Measurements from ENCODE around the gene SUPT7L. TPM values are rescaled to one million over a fixed set of nuclear protein-coding genes. Genes with fewer than 3 reads are reported as not detected.
"Not testable (repeated sequence)": the region's sequence is repeated elsewhere in the genome, so short reads cannot be mapped to it uniquely, and the experiment has no call there.

SUPT7L gene
- total RNA-seq, 1 donor from 2014 or later, result 32.5 TPM

DNA sequence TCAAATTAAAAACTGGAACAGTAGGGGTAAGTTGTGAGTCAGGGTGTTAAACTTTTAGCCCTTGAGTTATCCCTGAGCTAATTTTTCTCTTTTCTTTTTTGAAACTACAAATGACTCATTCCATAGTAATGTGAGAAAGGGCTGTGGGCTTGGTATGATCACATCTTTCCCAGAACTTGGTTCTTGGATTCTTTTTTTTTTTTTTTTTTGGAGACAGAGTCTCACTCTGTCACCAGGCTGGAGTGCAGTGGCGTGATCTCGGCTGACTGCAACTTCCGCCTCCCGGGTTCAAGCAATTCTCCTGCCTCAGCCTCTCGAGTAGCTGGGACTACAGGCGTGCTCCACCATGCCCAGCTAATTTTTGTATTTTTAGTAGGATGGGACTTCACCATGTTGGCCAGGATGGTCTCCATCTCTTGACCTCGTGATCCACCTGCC, 18.9 kb upstream of the SUPT7L start:
- DNase-seq (ENCODE audit: low spot score); intact Hi-C loops (cut with micrococcal nuclease); H3K9me3 Mint-ChIP-seq; H3K27me3 Mint-ChIP-seq (ENCODE audit: insufficient read depth); H3K4me3 Mint-ChIP-seq: not testable (repeated sequence)
- Mint-ChIP-seq H3K4me1 (ENCODE audit: low read depth) (peaks cover 32% of the 10 kb centered on the region), H3K36me3 (ENCODE audit: low read depth) (peaks cover 31% of the 10 kb centered on the region), H3K27ac (peak overlapping the region; percentile 74)

DNA sequence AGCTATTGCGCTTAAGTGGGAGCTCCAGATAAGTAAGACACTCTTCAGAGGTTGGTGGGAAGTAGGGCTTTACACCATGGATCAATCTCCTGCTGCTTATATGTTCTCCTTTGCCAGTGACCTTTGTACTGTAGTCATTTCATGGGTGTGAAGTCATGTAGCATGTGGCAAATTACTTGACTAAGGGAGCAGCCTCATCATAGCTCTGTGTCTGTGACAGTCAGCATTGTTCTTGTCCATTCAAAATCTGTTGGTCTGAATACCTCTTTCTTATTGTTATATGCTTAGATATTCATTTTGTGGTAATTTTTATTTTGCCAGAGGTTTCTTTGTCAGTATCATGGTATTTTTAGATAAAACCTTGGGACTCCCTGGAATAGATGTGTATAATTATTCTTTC, 18.4 kb upstream of the SUPT7L start:
- intact Hi-C loops (cut with micrococcal nuclease), result no loop called here
- H3K27me3 Mint-ChIP-seq (ENCODE audit: insufficient read depth), result no peaks in the 10 kb centered on the region
- H3K36me3 Mint-ChIP-seq (ENCODE audit: low read depth), result peaks cover 31% of the 10 kb centered on the region
- H3K27ac Mint-ChIP-seq, result peak overlapping the region; percentile 74
- no peak overlapping the region for H3K4me3 Mint-ChIP-seq
- no peaks in the 10 kb centered on the region for H3K9me3 Mint-ChIP-seq
- H3K4me1 Mint-ChIP-seq (ENCODE audit: low read depth), result peaks cover 32% of the 10 kb centered on the region
- DNase-seq (ENCODE audit: low spot score), result no peak

DNA sequence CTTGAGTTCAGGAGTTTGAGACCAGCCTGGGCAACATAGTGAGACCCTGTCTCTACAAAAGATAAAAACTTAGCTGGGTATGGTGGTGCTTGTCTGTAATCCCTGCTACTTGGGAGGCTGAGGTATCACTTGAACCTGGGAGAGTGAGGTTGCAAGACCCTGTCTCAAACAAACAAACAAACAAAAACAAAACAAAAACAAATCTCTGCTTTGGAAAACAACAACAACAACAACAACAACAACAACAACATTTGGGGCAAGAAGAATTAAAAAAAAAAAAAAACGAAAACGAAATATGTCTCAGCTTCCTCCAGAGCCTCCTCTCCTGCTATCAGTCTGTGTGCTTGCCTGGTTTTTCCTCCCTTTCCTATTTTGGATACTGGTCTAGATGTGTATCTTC, 17.2 kb upstream of the SUPT7L start:
- H3K9me3 Mint-ChIP-seq, result no peaks in the 10 kb centered on the region
- no peak for DNase-seq (ENCODE audit: low spot score)
- peaks cover 31% of the 10 kb centered on the region for H3K4me1 Mint-ChIP-seq (ENCODE audit: low read depth)
- no peaks in the 10 kb centered on the region for H3K27me3 Mint-ChIP-seq (ENCODE audit: insufficient read depth)
- no peak overlapping the region for H3K4me3 Mint-ChIP-seq
- intact Hi-C loops (cut with micrococcal nuclease), result no loop called here
- H3K27ac Mint-ChIP-seq, result peak overlapping the region; percentile 27
- H3K36me3 Mint-ChIP-seq (ENCODE audit: low read depth), result peaks cover 32% of the 10 kb centered on the region

DNA sequence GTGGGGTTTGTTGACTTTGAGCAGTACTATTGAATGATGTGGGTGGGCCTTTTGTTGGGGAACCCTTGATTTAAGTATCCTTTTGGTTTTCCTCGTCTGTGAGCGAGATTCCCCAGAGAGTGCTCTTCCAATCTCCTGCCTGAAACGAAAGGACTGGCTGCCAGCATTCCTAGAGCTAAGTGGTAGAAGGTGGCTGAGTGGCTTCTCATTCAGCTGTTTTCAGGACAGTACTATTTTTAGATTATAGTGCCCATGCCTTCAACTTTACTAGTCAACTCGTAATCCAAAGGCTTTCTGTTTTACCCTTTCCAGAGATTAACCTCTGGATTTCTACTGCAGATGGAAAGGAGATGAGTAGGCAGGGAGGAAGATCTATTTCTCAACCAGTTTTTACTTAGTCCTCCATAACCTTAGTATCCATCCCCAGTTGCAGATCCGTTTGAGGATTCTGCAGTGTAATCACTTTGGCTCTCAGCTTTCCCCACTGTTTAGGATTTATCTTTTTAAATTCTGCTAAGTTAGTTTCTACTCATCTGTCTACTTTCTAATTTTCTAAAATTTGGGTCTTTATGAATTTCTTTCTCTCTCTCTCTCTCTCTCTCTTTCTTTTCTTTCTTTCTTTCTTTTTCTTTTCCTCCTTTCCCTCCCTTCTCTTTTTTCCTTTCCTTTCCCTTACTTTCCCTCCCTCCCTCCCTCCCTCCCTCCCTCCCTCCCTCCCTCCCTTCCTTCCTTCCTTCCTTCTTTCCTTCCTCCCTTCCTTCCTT, 9.5 kb upstream of the SUPT7L start:
- no peak overlapping the region for H3K4me3 Mint-ChIP-seq

DNA sequence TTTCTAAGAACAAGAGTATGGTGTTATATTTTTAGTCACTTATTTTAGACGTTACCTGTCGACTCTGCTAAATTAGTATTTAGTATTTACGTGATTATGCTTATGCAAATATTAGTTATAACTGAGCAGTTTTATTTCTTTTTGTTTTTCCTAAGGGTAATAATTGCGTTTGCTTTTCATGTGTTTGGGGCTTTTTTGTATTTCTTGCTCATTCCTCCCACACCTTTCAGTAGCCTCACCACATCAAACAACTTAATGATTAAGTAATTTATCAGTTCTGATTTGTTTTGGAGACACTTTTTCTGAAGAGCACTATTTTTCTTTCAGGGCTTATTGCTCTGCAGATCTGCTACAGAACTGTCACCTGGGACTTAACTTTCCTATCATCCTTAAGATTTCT, 7.8 kb upstream of the SUPT7L start:
- intact Hi-C loops (cut with micrococcal nuclease), result no loop called here
- H3K27me3 Mint-ChIP-seq (ENCODE audit: insufficient read depth), result no peaks in the 10 kb centered on the region
- no peak overlapping the region for H3K4me3 Mint-ChIP-seq
- H3K9me3 Mint-ChIP-seq, result no peaks in the 10 kb centered on the region
- H3K27ac Mint-ChIP-seq, result no peak overlapping the region
- peaks cover 47% of the 10 kb centered on the region for H3K36me3 Mint-ChIP-seq (ENCODE audit: low read depth)
- no peak for DNase-seq (ENCODE audit: low spot score)
- H3K4me1 Mint-ChIP-seq (ENCODE audit: low read depth), result peaks cover 6% of the 10 kb centered on the region

More for the DNA sequence above, 9.5 kb upstream of the SUPT7L start:
- DNase-seq (ENCODE audit: low spot score), result no peak
- Mint-ChIP-seq H3K27me3 (ENCODE audit: insufficient read depth) (no peaks in the 10 kb centered on the region), H3K4me1 (ENCODE audit: low read depth) (peaks cover 6% of the 10 kb centered on the region), H3K27ac (no peak overlapping the region), H3K36me3 (ENCODE audit: low read depth) (peaks cover 42% of the 10 kb centered on the region), H3K9me3 (no peaks in the 10 kb centered on the region)
- intact Hi-C loops (cut with micrococcal nuclease), result no loop called here

DNA sequence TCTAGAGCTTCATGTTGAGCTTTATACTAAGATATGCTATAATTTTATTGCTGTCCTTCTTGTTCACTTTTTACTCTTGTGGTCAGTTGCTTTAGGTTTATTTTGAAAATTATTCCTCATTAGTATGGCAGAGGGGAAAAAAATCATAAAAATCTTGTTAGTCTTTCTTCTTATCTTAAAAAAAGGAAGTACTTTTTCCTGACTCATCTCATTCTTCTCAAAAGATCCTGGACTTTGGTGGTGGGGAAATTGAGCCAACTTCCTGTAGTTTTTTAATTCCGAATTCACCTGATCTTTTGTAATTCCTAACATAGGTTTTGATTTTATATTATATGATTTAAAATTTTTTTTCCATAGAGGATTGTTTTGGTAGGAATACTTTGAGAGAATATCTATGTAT, 4.0 kb upstream of the SUPT7L start:
- intact Hi-C loops (cut with micrococcal nuclease), result no loop called here
- DNase-seq (ENCODE audit: low spot score), result no peak
- peaks cover 33% of the 10 kb centered on the region for H3K36me3 Mint-ChIP-seq (ENCODE audit: low read depth)
- H3K9me3 Mint-ChIP-seq, result no peaks in the 10 kb centered on the region
- no peaks in the 10 kb centered on the region for H3K27me3 Mint-ChIP-seq (ENCODE audit: insufficient read depth)
- no peak overlapping the region for H3K27ac Mint-ChIP-seq
- no peak overlapping the region for H3K4me3 Mint-ChIP-seq
- H3K4me1 Mint-ChIP-seq (ENCODE audit: low read depth), result peaks cover 30% of the 10 kb centered on the region

DNA sequence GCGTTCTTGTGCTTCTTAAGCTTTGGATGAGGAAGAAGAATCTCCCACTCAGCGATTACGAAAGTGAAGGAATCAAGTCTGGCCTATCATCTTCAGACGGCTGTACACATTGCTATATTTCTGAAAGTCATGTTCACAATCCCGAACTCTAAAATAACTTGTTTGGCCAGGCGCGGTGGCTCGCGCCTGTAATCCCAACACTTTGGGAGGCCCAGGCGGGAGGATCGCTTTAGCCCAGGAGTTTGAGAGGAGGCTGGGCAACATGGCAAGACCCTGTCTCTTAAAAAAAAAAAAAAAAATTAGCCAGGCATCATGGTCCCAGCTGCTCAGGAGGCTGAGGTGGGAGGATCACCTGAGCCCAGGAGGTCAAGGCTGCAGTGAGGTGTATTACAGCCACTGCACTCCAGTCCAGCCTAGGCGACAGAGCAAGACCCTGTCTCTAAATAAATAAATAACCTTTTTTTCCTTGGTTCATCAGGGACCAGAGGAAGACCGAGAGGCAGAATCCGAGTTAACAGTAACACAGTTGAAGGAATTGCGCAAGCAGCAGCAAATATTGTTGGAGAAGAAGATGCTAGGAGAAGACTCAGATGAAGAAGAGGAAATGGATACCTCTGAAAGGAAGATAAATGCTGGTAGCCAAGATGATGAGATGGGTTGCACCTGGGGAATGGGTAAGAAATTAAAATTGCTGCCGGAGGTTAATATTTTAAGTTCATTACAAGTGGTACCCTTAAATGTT, 1.4 kb upstream of the SUPT7L start:
- no peak for DNase-seq (ENCODE audit: low spot score)
- no peaks in the 10 kb centered on the region for H3K27me3 Mint-ChIP-seq (ENCODE audit: insufficient read depth)
- peak overlapping the region; percentile 96 for H3K4me3 Mint-ChIP-seq
- H3K27ac Mint-ChIP-seq, result no peak overlapping the region
- H3K9me3 Mint-ChIP-seq, result no peaks in the 10 kb centered on the region
- H3K4me1 Mint-ChIP-seq (ENCODE audit: low read depth), result peaks cover 46% of the 10 kb centered on the region
- intact Hi-C loops (cut with micrococcal nuclease), result no loop called here
- peaks cover 40% of the 10 kb centered on the region for H3K36me3 Mint-ChIP-seq (ENCODE audit: low read depth)

DNA sequence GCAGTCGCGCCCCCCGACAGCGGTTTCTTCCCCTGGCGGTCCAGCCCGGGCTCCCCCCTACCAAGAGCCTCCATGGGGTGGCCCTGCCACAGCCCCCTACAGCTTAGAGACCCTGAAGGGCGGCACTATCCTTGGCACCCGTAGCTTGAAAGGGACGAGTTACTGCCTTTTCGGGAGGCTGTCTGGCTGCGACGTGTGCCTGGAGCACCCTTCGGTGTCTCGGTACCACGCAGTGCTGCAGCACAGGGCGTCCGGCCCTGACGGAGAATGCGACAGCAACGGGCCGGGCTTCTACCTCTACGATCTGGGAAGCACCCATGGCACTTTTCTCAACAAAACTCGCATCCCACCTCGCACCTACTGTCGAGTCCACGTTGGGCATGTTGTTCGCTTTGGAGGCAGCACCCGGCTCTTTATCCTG, 750 bp upstream of the SUPT7L start:
- peaks cover 43% of the 10 kb centered on the region for H3K36me3 Mint-ChIP-seq (ENCODE audit: low read depth)
- H3K27me3 Mint-ChIP-seq (ENCODE audit: insufficient read depth), result no peaks in the 10 kb centered on the region
- H3K27ac Mint-ChIP-seq, result peak overlapping the region; percentile 97
- intact Hi-C loops (cut with micrococcal nuclease), result no loop called here
- H3K4me3 Mint-ChIP-seq, result peak overlapping the region; percentile 96
- DNase-seq (ENCODE audit: low spot score), result no peak
- no peaks in the 10 kb centered on the region for H3K9me3 Mint-ChIP-seq
- peaks cover 52% of the 10 kb centered on the region for H3K4me1 Mint-ChIP-seq (ENCODE audit: low read depth)

DNA sequence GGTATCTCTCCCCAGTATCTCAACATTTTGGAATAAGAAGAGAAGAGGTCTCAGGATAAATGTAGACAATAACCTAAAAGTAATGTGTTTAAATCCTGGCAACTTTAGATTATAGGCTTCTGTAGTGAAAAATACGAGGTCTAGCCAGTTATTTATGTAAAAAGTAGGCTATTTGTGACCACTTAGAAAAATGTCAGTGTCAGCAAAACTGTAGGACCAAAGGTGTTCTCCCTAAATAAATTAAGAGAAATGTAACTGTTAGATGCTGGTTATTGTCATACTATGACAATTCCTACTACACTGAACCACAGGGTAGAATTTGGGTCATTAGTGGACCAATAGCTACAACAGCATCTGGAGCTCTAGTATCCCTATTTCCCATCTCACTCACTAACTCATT, 2.0 kb downstream of the SUPT7L start:
- Mint-ChIP-seq H3K27me3 (ENCODE audit: insufficient read depth) (no peaks in the 10 kb centered on the region), H3K36me3 (ENCODE audit: low read depth) (peaks cover 40% of the 10 kb centered on the region), H3K27ac (no peak overlapping the region), H3K4me1 (ENCODE audit: low read depth) (peaks cover 55% of the 10 kb centered on the region), H3K9me3 (no peaks in the 10 kb centered on the region), H3K4me3 (peak overlapping the region; percentile 96)
- intact Hi-C loops (cut with micrococcal nuclease), result no loop called here
- DNase-seq (ENCODE audit: low spot score), result no peak

DNA sequence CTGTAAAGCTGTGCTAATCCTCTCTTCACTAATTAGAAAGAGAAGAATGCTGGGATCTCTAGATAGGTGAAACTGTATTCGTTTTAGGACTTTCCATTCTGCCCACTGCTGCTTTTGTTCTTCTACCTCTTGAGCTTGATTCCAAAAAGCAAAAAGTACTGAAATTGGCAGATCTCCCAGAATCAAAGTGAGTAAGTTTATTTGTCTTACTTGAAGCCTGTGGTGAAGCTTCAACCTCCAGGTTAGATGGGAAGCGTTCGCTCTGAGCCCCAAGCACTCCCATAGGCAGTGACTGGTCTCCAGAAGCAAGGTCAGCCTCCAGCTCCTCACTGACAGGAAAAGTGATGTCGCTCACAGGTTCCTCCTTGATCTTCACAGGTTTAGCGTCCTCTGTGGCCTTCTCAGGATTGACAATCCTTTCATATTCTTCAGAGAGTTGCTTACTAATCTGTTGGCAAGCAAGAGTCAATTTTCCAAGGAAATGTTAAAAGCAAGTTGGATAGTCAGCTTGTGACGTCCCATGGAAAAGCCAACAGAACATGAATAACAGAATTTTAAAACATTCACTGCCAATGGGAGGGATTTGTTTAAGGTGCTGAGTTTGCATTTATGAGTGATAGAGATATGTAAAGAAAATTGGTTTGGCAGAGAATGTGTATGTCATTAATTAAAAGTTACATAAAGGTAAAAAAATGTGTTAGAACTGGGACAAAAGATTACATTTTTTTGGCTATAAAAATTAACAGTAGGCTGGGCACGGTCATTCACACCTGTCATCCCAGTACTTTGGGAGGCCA, 8.1 kb downstream of the SUPT7L start:
- H3K9me3 Mint-ChIP-seq, result no peaks in the 10 kb centered on the region
- H3K4me1 Mint-ChIP-seq (ENCODE audit: low read depth), result peaks cover 17% of the 10 kb centered on the region
- intact Hi-C loops (cut with micrococcal nuclease), result no loop called here
- H3K4me3 Mint-ChIP-seq, result no peak overlapping the region
- H3K27me3 Mint-ChIP-seq (ENCODE audit: insufficient read depth), result no peaks in the 10 kb centered on the region
- DNase-seq (ENCODE audit: low spot score), result no peak
- H3K27ac Mint-ChIP-seq, result peak overlapping the region; percentile 19
- peaks cover 46% of the 10 kb centered on the region for H3K36me3 Mint-ChIP-seq (ENCODE audit: low read depth)

DNA sequence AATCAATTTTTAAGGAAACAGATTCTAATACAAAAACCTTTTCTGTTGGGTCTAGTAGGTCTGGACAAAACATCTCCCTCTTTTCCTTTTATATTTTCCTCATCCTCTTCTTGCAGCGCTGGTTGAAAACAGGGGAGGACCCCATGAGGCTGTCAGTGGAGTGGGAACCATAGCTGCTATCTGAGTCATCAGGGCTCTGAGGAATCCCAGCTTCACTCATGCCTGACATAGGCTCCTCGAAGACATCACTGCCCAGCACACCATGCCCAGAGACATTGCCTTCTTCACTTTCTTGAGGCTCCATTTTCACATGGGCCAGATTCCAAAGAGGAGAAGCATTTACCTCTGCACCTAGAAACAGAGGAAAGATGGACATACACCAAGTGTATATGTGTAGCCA, 10.0 kb downstream of the SUPT7L start:
- Mint-ChIP-seq H3K9me3 (no peaks in the 10 kb centered on the region), H3K27me3 (ENCODE audit: insufficient read depth) (no peaks in the 10 kb centered on the region), H3K36me3 (ENCODE audit: low read depth) (peaks cover 43% of the 10 kb centered on the region), H3K4me1 (ENCODE audit: low read depth) (peaks cover 5% of the 10 kb centered on the region), H3K4me3 (no peak overlapping the region), H3K27ac (no peak overlapping the region)
- intact Hi-C loops (cut with micrococcal nuclease), result no loop called here
- no peak for DNase-seq (ENCODE audit: low spot score)

DNA sequence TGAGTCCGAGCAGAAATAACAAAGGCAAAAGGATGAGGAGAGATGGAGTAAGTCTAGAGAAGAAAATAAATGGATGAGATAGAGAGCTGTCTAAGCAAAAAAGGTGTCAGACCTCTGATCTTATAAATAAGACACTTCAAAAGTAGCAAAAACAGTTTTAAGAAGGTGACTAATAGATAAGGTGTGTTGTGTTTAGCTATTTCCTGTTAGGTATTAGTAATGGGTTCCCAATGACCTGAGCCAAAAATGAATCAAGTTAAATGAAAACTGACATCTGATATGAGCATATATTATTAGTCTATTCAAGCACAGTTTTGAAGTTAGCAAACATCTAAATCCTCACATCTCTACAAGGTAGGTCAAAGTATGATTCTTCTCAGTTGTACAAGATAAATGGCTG, 10.6 kb downstream of the SUPT7L start:
- Mint-ChIP-seq H3K9me3 (no peaks in the 10 kb centered on the region), H3K4me3 (no peak overlapping the region), H3K36me3 (ENCODE audit: low read depth) (peaks cover 47% of the 10 kb centered on the region), H3K27ac (no peak overlapping the region), H3K4me1 (ENCODE audit: low read depth) (peaks cover 5% of the 10 kb centered on the region), H3K27me3 (ENCODE audit: insufficient read depth) (no peaks in the 10 kb centered on the region)
- no peak for DNase-seq (ENCODE audit: low spot score)
- intact Hi-C loops (cut with micrococcal nuclease), result no loop called here

DNA sequence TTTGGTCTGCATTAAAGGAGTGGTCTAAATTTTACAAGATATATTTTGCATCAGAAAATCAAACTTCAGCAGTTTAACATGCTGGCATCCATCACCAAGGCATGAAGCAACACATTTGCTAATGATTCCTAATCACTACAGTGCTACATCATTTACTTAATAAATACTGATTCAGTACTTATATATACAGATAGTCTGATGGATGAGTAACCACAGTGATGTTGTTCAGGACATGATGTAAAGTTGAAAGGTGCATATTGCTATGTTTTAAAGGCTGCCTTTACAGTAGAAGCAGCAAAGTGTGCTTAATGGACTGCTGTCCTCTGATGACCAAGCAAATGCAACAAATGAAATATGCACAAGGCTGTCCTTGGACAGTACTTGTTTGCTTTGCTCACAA, 11.1 kb downstream of the SUPT7L start:
- H3K27me3 Mint-ChIP-seq (ENCODE audit: insufficient read depth), result no peaks in the 10 kb centered on the region
- H3K4me3 Mint-ChIP-seq, result no peak overlapping the region
- H3K9me3 Mint-ChIP-seq, result no peaks in the 10 kb centered on the region
- H3K4me1 Mint-ChIP-seq (ENCODE audit: low read depth), result peaks cover 5% of the 10 kb centered on the region
- H3K36me3 Mint-ChIP-seq (ENCODE audit: low read depth), result peaks cover 51% of the 10 kb centered on the region
- no peak overlapping the region for H3K27ac Mint-ChIP-seq
- intact Hi-C loops (cut with micrococcal nuclease), result no loop called here
- DNase-seq (ENCODE audit: low spot score), result no peak

Measured in activated T-helper 1 cell treated with anti-CD3 and anti-CD28 coated beads, Interleukin-12 subunit alpha, Interleukin-12 subunit beta, Interleukin-2, Interleukin-4 antibody, amounts not matched to agents 30 ng/mL and 10 ng/mL and 1 ng/mL, durations not matched to agents 14 hours and 24 hours and 36 hours (primary cell).